Calu3 (cell line): ENCODE data around the gene IVNS1ABP. TPM values are rescaled to one million over a fixed set of nuclear protein-coding genes. Genes with fewer than 3 reads are reported as not detected.

Experiments used
- BruUV-seq: library from RNA; stranded (reverse); fragments of 400-500 nt; replicated peaks from 2 replicates; lab custom pipeline; 2021; lab: Mats Ljungman, UMichigan
- CTCF ChIA-PET: fragments of 300-600 bp; sonication (Branson Sonifier 250); formaldehyde crosslinking; loops from one replicate; lab custom pipeline; 2022; ENCODE audit warnings: antibody characterized with exemption; lab: Charles Lee
- DNase-seq: peaks from one replicate; pipeline ENCODE4 v3.0.0; 2022
- H3K27ac Mint-ChIP-seq: one replicate; pipeline ENCODE4 v1.8.0; 2022; ENCODE audit warnings: mixed read lengths; ENCODE audit not compliant: unreplicated experiment
- H3K27me3 Mint-ChIP-seq: one replicate; pipeline ENCODE4 v1.8.0; 2022; ENCODE audit warnings: mixed read lengths; ENCODE audit not compliant: unreplicated experiment
- H3K36me3 Mint-ChIP-seq: one replicate; pipeline ENCODE4 v1.8.0; 2022; ENCODE audit warnings: mild to moderate bottlenecking, moderate library complexity, mixed read lengths; ENCODE audit not compliant: insufficient read depth, unreplicated experiment
- H3K4me1 Mint-ChIP-seq: one replicate; pipeline ENCODE4 v1.8.0; 2022; ENCODE audit warnings: mild to moderate bottlenecking, low read depth, mixed read lengths; ENCODE audit not compliant: unreplicated experiment
- H3K4me3 Mint-ChIP-seq: one replicate; pipeline ENCODE4 v1.8.0; 2022; ENCODE audit warnings: mild to moderate bottlenecking, low read depth, moderate library complexity, mixed read lengths; ENCODE audit not compliant: unreplicated experiment
- H3K9me3 Mint-ChIP-seq: one replicate; pipeline ENCODE4 v1.8.0; 2022; ENCODE audit warnings: low read depth, mixed read lengths; ENCODE audit not compliant: unreplicated experiment
- intact Hi-C: fragments of 100-400 bp; cut with micrococcal nuclease; formaldehyde crosslinking; loops from one replicate; pipeline ENCODE4 v1.10.0; 2022; ENCODE audit not compliant: unreplicated experiment
- total RNA-seq: library from RNA; stranded (reverse); gene quantifications from 2 replicates; pipeline ENCODE4 v1.2.3, GENCODE V29; 2022
- TF ChIP-seq, protein P1 (sequence below): fragments of 200-600 bp; IDR thresholded peaks from one replicate; pipeline ENCODE4 v1.8.0; 2022; ENCODE audit warnings: antibody characterized with exemption; ENCODE audit not compliant: unreplicated experiment

The IVNS1ABP gene
- total RNA-seq, 1 experiment from 2014 or later, result 135 TPM

DNA sequence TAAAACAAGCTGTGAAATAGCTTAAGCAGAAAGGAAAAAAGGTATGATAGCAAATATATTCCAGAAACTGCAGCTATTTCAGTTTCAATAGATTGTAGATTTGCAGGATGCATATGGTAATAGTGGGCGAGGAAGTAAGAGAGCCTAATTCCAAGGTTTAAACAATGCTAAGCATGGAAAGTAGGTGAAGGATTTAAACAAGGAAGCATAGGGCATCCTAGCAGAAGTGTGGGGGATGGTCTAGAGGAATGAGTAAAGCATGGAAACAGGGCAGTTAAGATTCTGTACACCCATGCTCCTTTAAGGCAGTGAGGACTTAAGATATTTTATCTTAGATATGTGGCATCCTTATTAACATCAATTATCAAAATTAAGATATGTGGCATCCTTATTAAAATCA lies 2.6 kb downstream of the IVNS1ABP start:
- BruUV-seq, result no TSS peak
- Mint-ChIP-seq H3K9me3 (no peaks in the 10 kb centered on the region), H3K27me3 (no peaks in the 10 kb centered on the region), H3K4me1 (peaks cover 51% of the 10 kb centered on the region), H3K4me3 (peak overlapping the region; percentile 99), H3K27ac (peak overlapping the region; percentile 21), H3K36me3 (peaks cover 56% of the 10 kb centered on the region)
- CTCF ChIA-PET, result interaction anchor here (1.2 to 2.5 kb wide), 3 partner anchors 282 to 366 kb away, joined by 4 to 10 read pairs (median 5); no protein-coding TSS in a partner anchor
- intact Hi-C loops, result loop anchor here (2.0 to 10.0 kb wide), 3 partner anchors 77 to 900 kb away; no protein-coding TSS in a partner anchor
- peak; percentile 15 for DNase-seq
- TF ChIP-seq, protein P1, sequence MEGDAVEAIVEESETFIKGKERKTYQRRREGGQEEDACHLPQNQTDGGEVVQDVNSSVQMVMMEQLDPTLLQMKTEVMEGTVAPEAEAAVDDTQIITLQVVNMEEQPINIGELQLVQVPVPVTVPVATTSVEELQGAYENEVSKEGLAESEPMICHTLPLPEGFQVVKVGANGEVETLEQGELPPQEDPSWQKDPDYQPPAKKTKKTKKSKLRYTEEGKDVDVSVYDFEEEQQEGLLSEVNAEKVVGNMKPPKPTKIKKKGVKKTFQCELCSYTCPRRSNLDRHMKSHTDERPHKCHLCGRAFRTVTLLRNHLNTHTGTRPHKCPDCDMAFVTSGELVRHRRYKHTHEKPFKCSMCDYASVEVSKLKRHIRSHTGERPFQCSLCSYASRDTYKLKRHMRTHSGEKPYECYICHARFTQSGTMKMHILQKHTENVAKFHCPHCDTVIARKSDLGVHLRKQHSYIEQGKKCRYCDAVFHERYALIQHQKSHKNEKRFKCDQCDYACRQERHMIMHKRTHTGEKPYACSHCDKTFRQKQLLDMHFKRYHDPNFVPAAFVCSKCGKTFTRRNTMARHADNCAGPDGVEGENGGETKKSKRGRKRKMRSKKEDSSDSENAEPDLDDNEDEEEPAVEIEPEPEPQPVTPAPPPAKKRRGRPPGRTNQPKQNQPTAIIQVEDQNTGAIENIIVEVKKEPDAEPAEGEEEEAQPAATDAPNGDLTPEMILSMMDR, result no peak

DNA sequence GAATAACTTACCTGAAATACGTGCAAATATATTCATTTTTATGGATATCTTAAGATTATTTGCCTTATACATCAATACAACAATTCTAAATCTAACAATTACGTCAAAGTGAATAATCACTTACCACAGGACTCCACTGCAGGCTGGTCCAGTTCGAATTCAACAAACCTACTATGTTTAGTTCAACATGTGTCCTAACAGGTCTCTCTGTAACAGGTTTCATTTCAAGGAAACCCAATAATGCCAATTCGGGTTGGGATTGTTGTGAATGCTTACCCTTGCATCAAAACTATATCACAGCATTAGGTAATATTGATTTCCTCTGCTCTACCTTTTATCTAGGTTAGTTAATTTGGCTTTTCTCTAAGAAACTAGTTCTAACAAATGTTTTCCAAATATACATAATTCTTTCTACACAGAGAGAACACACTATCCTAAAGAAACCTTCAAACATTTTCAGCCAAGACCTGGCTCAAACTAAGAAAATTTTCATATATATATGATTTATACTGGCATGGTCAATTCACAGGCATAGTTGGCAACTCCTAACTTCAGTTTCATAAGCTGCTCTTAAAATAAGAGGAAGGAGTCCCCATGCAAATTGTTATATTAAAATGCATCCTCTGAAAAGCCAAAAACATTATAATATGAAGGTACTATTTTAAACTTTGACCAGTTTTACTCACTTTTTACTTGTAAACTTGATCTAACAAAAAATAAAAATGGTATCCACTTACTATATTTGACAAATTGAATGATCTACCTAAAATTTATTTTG lies 4.5 kb downstream of the IVNS1ABP start:
- no peaks in the 10 kb centered on the region for H3K27me3 Mint-ChIP-seq
- DNase-seq, result no peak
- H3K4me1 Mint-ChIP-seq, result peaks cover 37% of the 10 kb centered on the region
- H3K4me3 Mint-ChIP-seq, result peak overlapping the region; percentile 99
- intact Hi-C loops, result loop anchor here (5.0 to 10.0 kb wide), 2 partner anchors 75 to 902 kb away; no protein-coding TSS in a partner anchor
- H3K36me3 Mint-ChIP-seq, result peaks cover 62% of the 10 kb centered on the region
- TF ChIP-seq, protein P1, result no peak
- CTCF ChIA-PET, result interaction anchor here (2.5 kb wide), 1 partner anchor 284 kb away, joined by 10 read pairs; no protein-coding TSS in a partner anchor
- no TSS peak for BruUV-seq
- H3K9me3 Mint-ChIP-seq, result no peaks in the 10 kb centered on the region
- peak overlapping the region; percentile 25 for H3K27ac Mint-ChIP-seq

DNA sequence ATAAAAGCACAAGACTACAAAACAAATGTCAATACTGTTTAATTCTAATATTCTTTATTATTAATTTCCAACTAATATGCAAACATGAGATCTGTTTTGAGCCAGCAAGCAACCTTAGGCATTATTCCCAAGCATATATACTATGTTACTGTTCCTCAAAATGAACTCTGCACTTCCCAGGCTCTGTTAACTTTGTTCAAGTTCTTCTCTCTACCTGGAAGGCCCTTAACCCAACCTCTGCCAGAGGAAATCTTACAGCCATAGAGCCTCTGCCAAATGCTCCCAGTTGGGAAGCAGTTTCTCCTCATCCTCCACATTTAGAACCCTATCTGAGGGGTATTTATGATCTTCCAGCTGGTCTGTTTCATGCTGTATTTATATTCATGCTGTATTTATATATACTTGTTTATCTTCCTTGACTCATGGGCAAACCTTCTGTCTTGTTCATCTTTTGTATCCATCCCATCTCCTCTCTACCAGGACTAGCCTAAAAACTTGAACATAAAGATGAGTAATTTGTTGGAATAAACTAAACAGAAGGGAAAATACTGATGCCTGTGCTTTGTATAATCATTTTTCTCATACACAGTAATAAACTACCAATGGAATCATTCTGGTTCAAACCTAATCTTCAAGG lies 5.3 kb downstream of the IVNS1ABP start:
- H3K27ac Mint-ChIP-seq, result peak overlapping the region; percentile 25
- TF ChIP-seq, protein P1, result no peak
- peaks cover 37% of the 10 kb centered on the region for H3K4me1 Mint-ChIP-seq
- H3K36me3 Mint-ChIP-seq, result peaks cover 59% of the 10 kb centered on the region
- no peak for DNase-seq
- no TSS peak for BruUV-seq
- no peaks in the 10 kb centered on the region for H3K27me3 Mint-ChIP-seq
- no peaks in the 10 kb centered on the region for H3K9me3 Mint-ChIP-seq
- CTCF ChIA-PET, result no interaction called here
- intact Hi-C loops, result loop anchor here (5.0 to 10.0 kb wide), 2 partner anchors 74 to 903 kb away; no protein-coding TSS in a partner anchor
- peak overlapping the region; percentile 18 for H3K4me3 Mint-ChIP-seq

DNA sequence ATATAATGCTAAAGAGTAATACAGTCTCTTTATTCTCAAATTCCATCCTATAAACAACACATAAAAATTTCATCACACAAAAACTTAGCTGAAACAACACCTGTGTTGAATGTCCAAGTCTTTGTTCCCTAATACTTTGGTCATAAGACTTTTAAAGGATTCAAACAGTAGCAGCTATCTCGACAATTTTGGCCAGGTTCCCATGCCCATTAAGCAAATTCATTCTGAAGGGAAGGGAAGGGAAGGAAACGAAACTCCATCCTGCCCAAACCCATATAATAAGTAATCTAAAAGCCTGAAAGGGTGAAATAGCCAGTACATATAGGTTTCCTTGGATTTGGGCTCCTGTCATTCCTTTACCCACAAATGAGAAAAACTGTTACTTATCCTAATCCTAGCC lies 7.5 kb downstream of the IVNS1ABP start:
- H3K36me3 Mint-ChIP-seq, result peaks cover 56% of the 10 kb centered on the region
- intact Hi-C loops, result no loop called here
- no peak overlapping the region for H3K27ac Mint-ChIP-seq
- H3K9me3 Mint-ChIP-seq, result no peaks in the 10 kb centered on the region
- H3K4me1 Mint-ChIP-seq, result peaks cover 32% of the 10 kb centered on the region
- no peaks in the 10 kb centered on the region for H3K27me3 Mint-ChIP-seq
- TF ChIP-seq, protein P1, result no peak
- no peak overlapping the region for H3K4me3 Mint-ChIP-seq
- DNase-seq, result no peak
- no TSS peak for BruUV-seq
- CTCF ChIA-PET, result no interaction called here
